Type B pancreatic cell (in vitro differentiated cells): ENCODE results near the gene ZNF592. TPM values are rescaled to one million over a fixed set of nuclear protein-coding genes. Genes with fewer than 3 reads are reported as not detected.

Experiments used
- DNase-seq: peaks from one replicate; pipeline ENCODE4 v3.0.0; 2021; ENCODE audit warnings: mixed read lengths; ENCODE audit not compliant: unreplicated experiment; ENCODE audit errors: extremely low spot score
- H3K27ac Mint-ChIP-seq: 2 replicates; pipeline ENCODE4 v1.8.0; 2021; ENCODE audit warnings: mild to moderate bottlenecking, mixed read lengths
- H3K27me3 Mint-ChIP-seq: 2 replicates; pipeline ENCODE4 v1.8.0; 2021; ENCODE audit warnings: mixed read lengths
- H3K36me3 Mint-ChIP-seq: 2 replicates; pipeline ENCODE4 v1.8.0; 2021; ENCODE audit warnings: mixed read lengths
- H3K4me1 Mint-ChIP-seq: one replicate; pipeline ENCODE4 v1.8.0; 2021; ENCODE audit warnings: mixed read lengths; ENCODE audit not compliant: unreplicated experiment
- H3K4me3 Mint-ChIP-seq: 2 replicates; pipeline ENCODE4 v1.8.0; 2021; ENCODE audit warnings: mild to moderate bottlenecking, mixed read lengths
- H3K9me3 Mint-ChIP-seq: 2 replicates; pipeline ENCODE4 v1.8.0; 2021; ENCODE audit warnings: mixed read lengths
- CTCF ChIP-seq: fragments of 200-600 bp; sonication (generic); conservative IDR thresholded peaks from 2 replicates; pipeline ENCODE4 v1.5.0; 2021; ENCODE audit warnings: antibody characterized with exemption, mild to moderate bottlenecking
- total RNA-seq: library from RNA; stranded (reverse); gene quantifications from 2 replicates; pipeline ENCODE4 v1.2.1, GENCODE V29; 2021; ENCODE audit warnings: low replicate concordance

Gene ZNF592
- total RNA-seq, 1 donor from 2014 or later = 26.8 TPM

DNA sequence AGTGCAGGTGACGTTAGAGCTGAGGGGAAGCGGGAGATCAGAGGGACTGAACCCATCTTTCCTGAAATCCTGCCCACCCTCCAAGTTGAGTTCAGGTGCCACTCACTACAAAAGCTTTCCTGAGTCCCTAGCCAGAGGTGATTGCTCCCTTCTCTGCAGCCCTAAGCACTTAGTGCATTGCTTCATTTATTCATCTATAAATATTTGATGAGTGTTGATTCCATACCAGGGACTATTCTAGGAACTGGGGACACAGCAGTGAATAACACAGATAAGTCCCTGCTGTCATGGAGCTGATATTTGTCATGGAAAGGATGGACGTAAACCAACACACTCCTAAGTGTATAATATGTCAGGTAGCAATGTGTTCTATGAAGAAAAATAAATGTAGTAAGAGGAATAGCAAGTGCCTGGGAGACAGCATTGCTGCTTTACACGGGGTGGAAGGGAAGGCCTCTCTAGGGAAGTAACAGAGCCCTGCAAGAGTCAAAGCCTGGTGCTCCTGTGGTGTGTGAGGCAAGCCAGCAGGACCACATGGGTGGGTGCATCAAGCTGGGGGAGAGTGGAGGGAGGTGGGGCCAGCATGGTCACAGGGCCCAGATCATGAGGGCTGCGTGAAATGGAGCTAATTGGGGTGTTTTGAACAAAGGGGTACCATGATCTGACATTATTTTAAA, 87.4 kb downstream of the ZNF592 start:
- no peak overlapping the region for H3K27ac Mint-ChIP-seq
- no peak for DNase-seq
- no peaks in the 10 kb centered on the region for H3K9me3 Mint-ChIP-seq
- no peak overlapping the region for H3K4me3 Mint-ChIP-seq
- no peaks in the 10 kb centered on the region for H3K27me3 Mint-ChIP-seq
- H3K4me1 Mint-ChIP-seq = peaks cover 13% of the 10 kb centered on the region
- no peaks in the 10 kb centered on the region for H3K36me3 Mint-ChIP-seq
- no peak for TF ChIP-seq CTCF

- no peak overlapping the region for H3K27ac Mint-ChIP-seq
Measured at GRCh38 chr15:84836844-84837243, 88.5 kb downstream of the ZNF592 start.

GRCh38 chr15:84839714-84840113, 91.3 kb downstream of the ZNF592 start:
- no peak for DNase-seq
- no peak for TF ChIP-seq CTCF
- Mint-ChIP-seq H3K4me1 (no peaks in the 10 kb centered on the region), H3K27me3 (no peaks in the 10 kb centered on the region), H3K9me3 (no peaks in the 10 kb centered on the region), H3K36me3 (no peaks in the 10 kb centered on the region), H3K4me3 (no peak overlapping the region), H3K27ac (no peak overlapping the region)

More at GRCh38 chr15:84836844-84837243, 88.5 kb downstream of the ZNF592 start:
- TF ChIP-seq CTCF = no peak
- H3K36me3 Mint-ChIP-seq = no peaks in the 10 kb centered on the region
- no peak for DNase-seq
- H3K9me3 Mint-ChIP-seq = no peaks in the 10 kb centered on the region
- no peak overlapping the region for H3K4me3 Mint-ChIP-seq
- H3K27me3 Mint-ChIP-seq = no peaks in the 10 kb centered on the region
- H3K4me1 Mint-ChIP-seq = peaks cover 6% of the 10 kb centered on the region

DNA sequence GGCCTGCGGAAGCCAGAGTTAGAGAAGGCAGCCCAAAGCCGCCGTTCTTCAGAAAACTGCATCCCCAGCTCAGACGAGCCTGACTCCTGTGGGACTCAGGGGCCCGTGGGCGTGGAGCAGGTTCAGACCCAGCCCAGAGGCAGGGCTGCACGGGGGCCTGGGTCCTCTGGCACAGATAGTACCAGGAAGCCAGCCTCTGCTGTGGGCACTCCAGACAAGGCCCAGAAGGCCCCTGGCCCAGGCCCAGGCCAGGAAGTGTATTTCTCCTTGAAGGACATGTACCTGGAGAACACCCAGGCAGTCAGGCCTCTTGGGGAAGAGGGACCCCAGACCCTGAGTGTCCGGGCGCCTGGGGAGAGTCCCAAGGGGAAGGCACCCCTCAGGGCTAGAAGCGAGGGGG, 91.9 kb downstream of the ZNF592 start:
- no peaks in the 10 kb centered on the region for H3K27me3 Mint-ChIP-seq
- no peaks in the 10 kb centered on the region for H3K9me3 Mint-ChIP-seq
- no peak for DNase-seq
- H3K27ac Mint-ChIP-seq = no peak overlapping the region
- no peak for TF ChIP-seq CTCF
- no peak overlapping the region for H3K4me3 Mint-ChIP-seq
- no peaks in the 10 kb centered on the region for H3K36me3 Mint-ChIP-seq
- H3K4me1 Mint-ChIP-seq = no peaks in the 10 kb centered on the region

- no peak overlapping the region for H3K27ac Mint-ChIP-seq
Measured at GRCh38 chr15:84840741-84841429, 92.5 kb downstream of the ZNF592 start.

More at GRCh38 chr15:84840741-84841429, 92.5 kb downstream of the ZNF592 start:
- Mint-ChIP-seq H3K36me3 (peaks cover 4% of the 10 kb centered on the region), H3K4me1 (no peaks in the 10 kb centered on the region), H3K9me3 (no peaks in the 10 kb centered on the region), H3K27me3 (no peaks in the 10 kb centered on the region), H3K4me3 (no peak overlapping the region)
- no peak for DNase-seq
- no peak for TF ChIP-seq CTCF
